H9 (cell line): ENCODE measurements around the gene SH3RF3. TPM values are rescaled to one million over a fixed set of nuclear protein-coding genes. Genes with fewer than 3 reads are reported as not detected.
A peak's percentile ranks its signal among the peaks of the same experiment; 100 is the strongest.

Source experiments
- DNase-seq: peaks from one replicate; pipeline ENCODE4 v3.0.0-alpha.2; 2017
- H2AFZ ChIP-seq: one replicate; pipeline ENCODE4 v1.6.1; 2013; ENCODE audit warnings: mild to moderate bottlenecking, low read length, control low read depth, moderate library complexity
- H2AK5ac ChIP-seq: 2 replicates; pipeline ENCODE4 v1.6.1; 2013; ENCODE audit warnings: low read length, control low read depth, mixed read lengths; ENCODE audit not compliant: insufficient read length
- H2BK120ac ChIP-seq: one replicate; pipeline ENCODE4 v1.6.1; 2013; ENCODE audit warnings: low read depth, mild to moderate bottlenecking, low read length, control low read depth, inconsistent platforms; ENCODE audit not compliant: poor library complexity, severe bottlenecking
- H2BK12ac ChIP-seq: 2 replicates; pipeline ENCODE4 v1.6.1; 2013; ENCODE audit warnings: low read length, control low read depth, mixed read lengths, low read depth; ENCODE audit not compliant: insufficient read length
- H2BK15ac ChIP-seq: 2 replicates; pipeline ENCODE4 v1.6.1; 2013; ENCODE audit warnings: low read depth, low read length, control low read depth
- H2BK20ac ChIP-seq: one replicate; pipeline ENCODE4 v1.6.1; 2013; ENCODE audit warnings: low read depth, mild to moderate bottlenecking, low read length, control low read depth, inconsistent platforms; ENCODE audit not compliant: poor library complexity, severe bottlenecking
- H2BK5ac ChIP-seq: 2 replicates; pipeline ENCODE4 v1.6.1; 2013; ENCODE audit warnings: low read length, control low read depth, mixed read lengths; ENCODE audit not compliant: insufficient read length
- H3K14ac ChIP-seq: 2 replicates; pipeline ENCODE4 v1.6.1; 2013; ENCODE audit warnings: low read length, control low read depth; ENCODE audit not compliant: insufficient read depth
- H3K18ac ChIP-seq: 2 replicates; pipeline ENCODE4 v1.6.1; 2013; ENCODE audit warnings: low read depth, mild to moderate bottlenecking, mixed read lengths, low read length, control low read depth; ENCODE audit not compliant: insufficient read length
- H3K23ac ChIP-seq: 2 replicates; pipeline ENCODE4 v1.6.1; 2013; ENCODE audit warnings: low read length, control low read depth, mixed read lengths, low read depth; ENCODE audit not compliant: insufficient read length
- H3K23me2 ChIP-seq: 2 replicates; pipeline ENCODE4 v1.6.1; 2013; ENCODE audit warnings: low read depth, mild to moderate bottlenecking, mixed read lengths, low read length, control low read depth; ENCODE audit not compliant: insufficient read length, poor library complexity, severe bottlenecking
- H3K27ac ChIP-seq: 2 replicates; pipeline ENCODE4 v1.5.1; 2013; ENCODE audit warnings: low read length, control low read depth, mixed read lengths, low read depth; ENCODE audit not compliant: insufficient read length
- H3K27me3 ChIP-seq: 2 replicates; pipeline ENCODE4 v1.6.1; 2013; ENCODE audit warnings: low read length, control low read depth, inconsistent platforms; ENCODE audit not compliant: insufficient read depth
- H3K4ac ChIP-seq: 2 replicates; pipeline ENCODE4 v1.6.1; 2013; ENCODE audit warnings: low read depth, mild to moderate bottlenecking, control low read depth, inconsistent platforms, low read length, moderate library complexity
- H3K4me1 ChIP-seq: 2 replicates; pipeline ENCODE4 v1.6.1; 2013; ENCODE audit warnings: low read length, control low read depth, inconsistent platforms; ENCODE audit not compliant: insufficient read depth
- H3K4me2 ChIP-seq: 2 replicates; pipeline ENCODE4 v1.6.1; 2013; ENCODE audit warnings: low read length, control low read depth, mixed read lengths; ENCODE audit not compliant: insufficient read length, insufficient read depth
- H3K56ac ChIP-seq: 2 replicates; pipeline ENCODE4 v1.6.1; 2013; ENCODE audit warnings: low read depth, mild to moderate bottlenecking, mixed read lengths, low read length, control low read depth; ENCODE audit not compliant: insufficient read length
- H3K79me1 ChIP-seq: 2 replicates; pipeline ENCODE4 v1.6.1; 2013; ENCODE audit warnings: low read depth, mild to moderate bottlenecking, moderate library complexity, low read length, control low read depth, inconsistent platforms; ENCODE audit not compliant: insufficient read depth, poor library complexity, severe bottlenecking
- H3K79me2 ChIP-seq: 2 replicates; pipeline ENCODE4 v1.6.1; 2013; ENCODE audit warnings: low read length, control low read depth, inconsistent platforms; ENCODE audit not compliant: insufficient read depth
- H3K9ac ChIP-seq: 2 replicates; pipeline ENCODE4 v1.6.1; 2013; ENCODE audit warnings: low read length, control low read depth, mixed read lengths; ENCODE audit not compliant: insufficient read length; ENCODE audit errors: extremely low read depth
- H3K9me3 ChIP-seq: one replicate; pipeline ENCODE4 v1.6.1; 2013; ENCODE audit warnings: low read depth, low read length, inconsistent platforms; ENCODE audit not compliant: control insufficient read depth
- H3T11ph ChIP-seq: one replicate; pipeline ENCODE4 v1.6.1; 2013; ENCODE audit warnings: mild to moderate bottlenecking, low read length, control low read depth, inconsistent platforms
- H4K20me1 ChIP-seq: one replicate; pipeline ENCODE4 v1.6.1; 2013; ENCODE audit not compliant: control insufficient read depth, insufficient read length, insufficient read depth
- H4K5ac ChIP-seq: 2 replicates; pipeline ENCODE4 v1.6.1; 2013; ENCODE audit warnings: low read depth, mild to moderate bottlenecking, mixed read lengths, low read length, control low read depth; ENCODE audit not compliant: insufficient read length
- H4K8ac ChIP-seq: replicated peaks from 2 replicates; pipeline ENCODE4 v1.6.1; 2013; ENCODE audit warnings: low read length, control low read depth, mixed read lengths, low read depth; ENCODE audit not compliant: insufficient read length
- H4K91ac ChIP-seq: 2 replicates; pipeline ENCODE4 v1.6.1; 2013; ENCODE audit warnings: low read depth, mild to moderate bottlenecking, moderate library complexity, mixed read lengths, low read length, control low read depth; ENCODE audit not compliant: insufficient read length
- H3K27ac Mint-ChIP-seq, 3 experiments: 2 replicates in 2 of 3; 3 replicates in 1 of 3; pipeline ENCODE4 v1.8.0; 2020 to 2021; ENCODE audit warnings: mixed read lengths in 3 of 3, mild to moderate bottlenecking in 1 of 3, moderate library complexity in 1 of 3
- H3K27me3 Mint-ChIP-seq: 2 replicates; pipeline ENCODE4 v1.8.0; 2021; ENCODE audit warnings: low read depth, mild to moderate bottlenecking, moderate library complexity, mixed read lengths
- H3K36me3 Mint-ChIP-seq, 3 experiments: 2 replicates in 2 of 3; 3 replicates in 1 of 3; pipeline ENCODE4 v1.8.0; 2020 to 2021; ENCODE audit warnings: low read depth in 3 of 3, mixed read lengths in 3 of 3; ENCODE audit not compliant: insufficient read depth in 1 of 3
- H3K4me1 Mint-ChIP-seq, 2 experiments: 2 replicates each; pipeline ENCODE4 v1.8.0; 2020; ENCODE audit warnings: mixed read lengths in 2 of 2
- H3K4me3 Mint-ChIP-seq, 2 experiments: 2 replicates in 1 of 2; 3 replicates in 1 of 2; pipeline ENCODE4 v1.8.0; 2020 to 2021; ENCODE audit warnings: mild to moderate bottlenecking in 2 of 2, mixed read lengths in 2 of 2, moderate library complexity in 1 of 2
- H3K9me3 Mint-ChIP-seq, 2 experiments: 2 replicates in 1 of 2; 3 replicates in 1 of 2; pipeline ENCODE4 v1.8.0; 2020; ENCODE audit warnings: mild to moderate bottlenecking in 2 of 2, mixed read lengths in 2 of 2, moderate library complexity in 1 of 2
- WGBS: extraction: QIAGEN DNeasy Blood & Tissue Kit; methylation state at CpG from one replicate; pipeline ENCODE4 v1.1.7; 2013; ENCODE audit warnings: missing lambda C conversion rate, low lambda C conversion rate, mixed read lengths; ENCODE audit not compliant: insufficient read length; ENCODE audit errors: extremely low coverage; 5-methylcytosine and 5-hydroxymethylcytosine counted together
- total RNA-seq: library from RNA; stranded (reverse); gene quantifications from 2 replicates; pipeline ENCODE4 v1.2.1, GENCODE V29; 2021
- TF ChIP-seq, protein P1 (sequence below): fragments of 200-600 bp; sonication (generic); conservative IDR thresholded peaks from 3 replicates; pipeline ENCODE4 v1.8.0; 2021; ENCODE audit warnings: antibody characterized with exemption, mild to moderate bottlenecking

SH3RF3 gene
- total RNA-seq, 1 experiment from 2014 or later = 0.46 TPM

- Histone ChIP-seq H3K9ac (no peak overlapping the region), H2BK5ac (no peak overlapping the region), H2BK15ac (no peak overlapping the region), H3K56ac (no peak overlapping the region), H3K14ac (no peak overlapping the region), H3K18ac (no peak overlapping the region), H3T11ph (no peak overlapping the region), H4K8ac (no peak overlapping the region), H2BK12ac (no peak overlapping the region), H3K79me2 (no peaks in the 10 kb centered on the region), H3K23me2 (no peaks in the 10 kb centered on the region), H3K27ac (no peak overlapping the region), H3K4ac (no peak overlapping the region), H3K4me1 (peaks cover 1% of the 10 kb centered on the region; the same call in 1 of the 2 replicates), H3K9me3 (no peaks in the 10 kb centered on the region), H4K20me1 (no peaks in the 10 kb centered on the region), H2BK120ac (no peak overlapping the region), H2AFZ (no peak overlapping the region), H3K27me3 (no peaks in the 10 kb centered on the region), H3K4me2 (no peak overlapping the region), H2BK20ac (no peak overlapping the region), H3K23ac (no peak overlapping the region), H3K79me1 (no peaks in the 10 kb centered on the region), H2AK5ac (no peak overlapping the region), H4K91ac (no peak overlapping the region), H4K5ac (no peak overlapping the region)
- H3K9me3 Mint-ChIP-seq = peaks cover 12% of the 10 kb centered on the region in 2 experiments; a peak in 4 of 5 replicates
- DNase-seq = peak; percentile 15
- peaks cover 5 to 11% of the 10 kb centered on the region in 2 experiments for H3K4me1 Mint-ChIP-seq
- no peaks in the 10 kb centered on the region; the same call in 1 of the 2 replicates for H3K27me3 Mint-ChIP-seq
- no peak overlapping the region for H3K4me3 Mint-ChIP-seq
- WGBS = no CpG with 5 or more reads among the region's 22 CpGs
- TF ChIP-seq, protein P1, sequence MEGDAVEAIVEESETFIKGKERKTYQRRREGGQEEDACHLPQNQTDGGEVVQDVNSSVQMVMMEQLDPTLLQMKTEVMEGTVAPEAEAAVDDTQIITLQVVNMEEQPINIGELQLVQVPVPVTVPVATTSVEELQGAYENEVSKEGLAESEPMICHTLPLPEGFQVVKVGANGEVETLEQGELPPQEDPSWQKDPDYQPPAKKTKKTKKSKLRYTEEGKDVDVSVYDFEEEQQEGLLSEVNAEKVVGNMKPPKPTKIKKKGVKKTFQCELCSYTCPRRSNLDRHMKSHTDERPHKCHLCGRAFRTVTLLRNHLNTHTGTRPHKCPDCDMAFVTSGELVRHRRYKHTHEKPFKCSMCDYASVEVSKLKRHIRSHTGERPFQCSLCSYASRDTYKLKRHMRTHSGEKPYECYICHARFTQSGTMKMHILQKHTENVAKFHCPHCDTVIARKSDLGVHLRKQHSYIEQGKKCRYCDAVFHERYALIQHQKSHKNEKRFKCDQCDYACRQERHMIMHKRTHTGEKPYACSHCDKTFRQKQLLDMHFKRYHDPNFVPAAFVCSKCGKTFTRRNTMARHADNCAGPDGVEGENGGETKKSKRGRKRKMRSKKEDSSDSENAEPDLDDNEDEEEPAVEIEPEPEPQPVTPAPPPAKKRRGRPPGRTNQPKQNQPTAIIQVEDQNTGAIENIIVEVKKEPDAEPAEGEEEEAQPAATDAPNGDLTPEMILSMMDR = no peak
- no peak overlapping the region for H3K27ac Mint-ChIP-seq
- peaks cover 0 to 2% (median 0%) of the 10 kb centered on the region in 3 experiments; a peak in 3 of 7 replicates for H3K36me3 Mint-ChIP-seq
Observed at GRCh38 chr2:109353806-109354745, 225.1 kb downstream of the SH3RF3 start.
